HEK293T (cell line): ENCODE data around the gene DNAAF2.

Experiments
- ARNT ChIP-seq: fragments of 450-650 bp; IDR thresholded peaks from 2 replicates; pipeline ENCODE4 v1.6.1; 2017; ENCODE audit warnings: mild to moderate bottlenecking
- BHLHE40 ChIP-seq: fragments of 450-650 bp; IDR thresholded peaks from 2 replicates; pipeline ENCODE4 v1.6.1; 2016; ENCODE audit warnings: mild to moderate bottlenecking, moderate library complexity, borderline replicate concordance
- FOXM1 ChIP-seq: fragments of 450-650 bp; IDR thresholded peaks from 2 replicates; pipeline ENCODE4 v1.6.1; 2017; ENCODE audit warnings: mild to moderate bottlenecking, borderline replicate concordance
- SP1 ChIP-seq: fragments of 450-650 bp; IDR thresholded peaks from 2 replicates; pipeline ENCODE4 v1.6.1; 2017

DNA sequence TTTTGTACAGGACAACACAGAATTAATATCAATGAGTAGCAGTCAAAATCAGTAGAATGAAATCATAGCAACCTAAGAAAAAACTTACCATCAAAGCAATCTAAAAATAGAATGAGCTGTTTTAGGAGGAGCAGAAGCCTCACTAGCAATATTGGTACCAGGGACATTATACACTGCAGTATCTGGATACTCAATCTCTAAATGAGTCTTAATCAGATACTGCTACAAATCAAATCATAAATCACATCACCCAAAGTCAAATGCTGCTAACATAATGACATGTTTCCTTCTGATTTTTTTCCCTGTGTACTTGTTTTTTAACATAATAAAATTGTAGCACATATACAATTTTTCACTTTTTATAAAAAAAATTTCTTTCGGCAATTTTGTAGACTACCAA is 56.9 kb downstream of the DNAAF2 start:
- no peak for TF ChIP-seq BHLHE40
- no peak for TF ChIP-seq FOXM1
- TF ChIP-seq SP1 = no peak
- no peak for TF ChIP-seq ARNT
